Neuronal stem cell (in vitro differentiated cells): ENCODE results near the gene VWA1.
A peak's percentile ranks its signal among the peaks of the same experiment; 100 is the strongest.

Experiments
- DNase-seq: peaks from one replicate; pipeline ENCODE4 v3.0.0-alpha.2; 2013; ENCODE audit warnings: low spot score
- H2AFZ ChIP-seq: one replicate; pipeline ENCODE4 v1.6.1; 2013; ENCODE audit warnings: mild to moderate bottlenecking, low read length, inconsistent platforms
- H2AK5ac ChIP-seq: 2 replicates; pipeline ENCODE4 v1.6.1; 2013; ENCODE audit warnings: low read depth, mild to moderate bottlenecking, inconsistent platforms, low read length, moderate library complexity, mixed read lengths
- H2BK120ac ChIP-seq: 2 replicates; pipeline ENCODE4 v1.6.1; 2013; ENCODE audit warnings: low read depth, mild to moderate bottlenecking, inconsistent platforms, low read length, moderate library complexity, mixed read lengths
- H2BK12ac ChIP-seq: one replicate; pipeline ENCODE4 v1.6.1; 2013; ENCODE audit warnings: low read length, inconsistent platforms
- H2BK15ac ChIP-seq: 2 replicates; pipeline ENCODE4 v1.6.1; 2013; ENCODE audit warnings: mild to moderate bottlenecking, low read length, inconsistent platforms, mixed read lengths
- H2BK5ac ChIP-seq: one replicate; pipeline ENCODE4 v1.6.1; 2013; ENCODE audit warnings: inconsistent platforms, mild to moderate bottlenecking, low read length, moderate library complexity
- H3K14ac ChIP-seq: one replicate; pipeline ENCODE4 v1.6.1; 2013; ENCODE audit warnings: low read length, inconsistent platforms
- H3K18ac ChIP-seq: 2 replicates; pipeline ENCODE4 v1.6.1; 2013; ENCODE audit warnings: low read length, inconsistent platforms
- H3K23ac ChIP-seq: 2 replicates; pipeline ENCODE4 v1.6.1; 2013; ENCODE audit warnings: low read depth, mild to moderate bottlenecking, mixed read lengths, low read length, inconsistent platforms; ENCODE audit not compliant: poor library complexity
- H3K27ac ChIP-seq: replicated peaks from 3 replicates; pipeline ENCODE4 v1.5.1; 2013; ENCODE audit warnings: low read length, inconsistent platforms
- H3K27me3 ChIP-seq, 3 experiments: 2 replicates each; pipeline ENCODE4 v1.6.1; 2013; ENCODE audit warnings: low read length in 3 of 3, mild to moderate bottlenecking in 2 of 3, inconsistent platforms in 1 of 3, low read depth in 1 of 3, mixed read lengths in 1 of 3, moderate library complexity in 1 of 3; ENCODE audit not compliant: control insufficient read depth in 3 of 3, insufficient read depth in 3 of 3
- H3K36me3 ChIP-seq, 2 donors: replicated peaks in 1 of 2; 2 replicates each; pipeline ENCODE4 v1.6.1; 2013; ENCODE audit warnings: low read length in 2 of 2; ENCODE audit not compliant: control insufficient read depth in 2 of 2, insufficient read depth in 2 of 2
- H3K4ac ChIP-seq: 2 replicates; pipeline ENCODE4 v1.6.1; 2013; ENCODE audit warnings: inconsistent platforms, mild to moderate bottlenecking, low read length, moderate library complexity
- H3K4me1 ChIP-seq, 2 donors: 1 replicate in 1 of 2; 2 replicates in 1 of 2; pipeline ENCODE4 v1.6.1; 2013; ENCODE audit warnings: low read length in 2 of 2, low read depth in 1 of 2; ENCODE audit not compliant: control insufficient read depth in 2 of 2, insufficient read depth in 1 of 2
- H3K4me2 ChIP-seq: one replicate; pipeline ENCODE4 v1.6.1; 2013; ENCODE audit warnings: mild to moderate bottlenecking, low read length, inconsistent platforms; ENCODE audit not compliant: insufficient read depth, poor library complexity, severe bottlenecking
- H3K4me3 ChIP-seq, 2 donors: 2 replicates each; pipeline ENCODE4 v1.5.1; 2013; ENCODE audit warnings: low read length in 2 of 2, mild to moderate bottlenecking in 2 of 2, inconsistent platforms in 1 of 2, moderate library complexity in 1 of 2
- H3K79me1 ChIP-seq: one replicate; pipeline ENCODE4 v1.6.1; 2013; ENCODE audit warnings: low read depth, mild to moderate bottlenecking, inconsistent platforms, low read length, moderate library complexity
- H3K9ac ChIP-seq: one replicate; pipeline ENCODE4 v1.6.1; 2013; ENCODE audit warnings: mild to moderate bottlenecking, low read depth, low read length, inconsistent platforms; ENCODE audit not compliant: poor library complexity
- H3K9me3 ChIP-seq, 2 donors: replicated peaks in 1 of 2; 2 replicates each; pipeline versions ENCODE3 to v1.6.1; 2013; ENCODE audit warnings: low read length in 2 of 2, mild to moderate bottlenecking in 2 of 2, inconsistent platforms in 1 of 2, low read depth in 1 of 2, mixed read lengths in 1 of 2, moderate library complexity in 1 of 2; ENCODE audit not compliant: control insufficient read depth in 2 of 2, insufficient read depth in 1 of 2
- H4K8ac ChIP-seq: one replicate; pipeline ENCODE4 v1.6.1; 2013; ENCODE audit warnings: low read depth, mild to moderate bottlenecking, inconsistent platforms, low read length, moderate library complexity
- H4K91ac ChIP-seq: one replicate; pipeline ENCODE4 v1.6.1; 2013; ENCODE audit warnings: low read length, low read depth, mild to moderate bottlenecking, inconsistent platforms; ENCODE audit not compliant: poor library complexity
- WGBS, 2 donors: extraction: QIAGEN DNeasy Blood & Tissue Kit; methylation state at CpG; one replicate each; pipeline ENCODE4 v1.1.7; 2013; ENCODE audit warnings: missing lambda C conversion rate in 2 of 2, mixed read lengths in 1 of 2; ENCODE audit not compliant: insufficient read length in 2 of 2, insufficient replicate concordance in 1 of 2; ENCODE audit errors: extremely low coverage in 2 of 2; 5-methylcytosine and 5-hydroxymethylcytosine counted together

The VWA1 gene

DNA sequence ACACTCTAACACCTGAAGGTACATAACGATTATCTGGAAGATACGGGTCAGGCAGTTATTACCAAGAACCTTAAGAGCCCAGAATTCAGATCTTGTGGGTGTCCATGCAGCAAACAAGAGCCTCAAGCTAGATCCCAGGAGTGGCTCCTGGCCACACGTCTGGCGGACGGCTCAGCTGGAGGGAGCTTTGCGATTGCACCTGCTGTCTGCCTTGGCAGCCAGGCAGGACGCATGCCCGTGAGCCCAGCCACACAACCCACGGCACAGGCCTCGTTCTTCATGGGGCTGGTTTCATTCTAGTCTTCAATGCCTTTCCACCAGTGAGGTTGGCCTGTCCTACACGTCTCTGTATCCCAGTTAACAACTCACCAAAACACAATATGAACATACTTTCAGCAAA, 42.1 kb upstream of the VWA1 start:
- Histone ChIP-seq H4K8ac (no peak overlapping the region), H3K4ac (no peak overlapping the region), H3K27ac (no peak overlapping the region), H4K91ac (no peak overlapping the region), H2BK12ac (no peak overlapping the region), H3K14ac (no peak overlapping the region), H3K23ac (no peak overlapping the region), H3K79me1 (peaks cover 13% of the 10 kb centered on the region), H3K4me1 (peaks cover 6% of the 10 kb centered on the region in 2 donors), H3K9ac (peak overlapping the region; percentile 7), H3K4me2 (no peak overlapping the region), H3K9me3 (peaks cover 0 to 5% of the 10 kb centered on the region in 2 donors), H2BK15ac (no peak overlapping the region), H3K27me3 (no peaks in the 10 kb centered on the region), H2BK120ac (no peak overlapping the region), H3K4me3 (no peak overlapping the region), H2AK5ac (no peak overlapping the region), H3K18ac (no peak overlapping the region), H2BK5ac (no peak overlapping the region), H2AFZ (no peak overlapping the region), H3K36me3 (peaks cover 57 to 97% of the 10 kb centered on the region in 2 donors)
- no peak for DNase-seq
- no CpG with 5 or more reads among the region's 11 CpGs for WGBS, 2 donors

- peaks cover 18% of the 10 kb centered on the region for H3K79me1 ChIP-seq
- H3K14ac ChIP-seq, result no peak overlapping the region
- peaks cover 57 to 91% of the 10 kb centered on the region in 2 donors for H3K36me3 ChIP-seq
- H2BK5ac ChIP-seq, result no peak overlapping the region
- H3K27ac ChIP-seq, result no peak overlapping the region
- no peak overlapping the region for H3K4me3 ChIP-seq
- no peak overlapping the region for H2BK15ac ChIP-seq
- H2BK120ac ChIP-seq, result no peak overlapping the region
- no peak overlapping the region for H2AK5ac ChIP-seq
- no peak overlapping the region for H4K8ac ChIP-seq
- no peak overlapping the region for H3K9ac ChIP-seq
- H3K27me3 ChIP-seq, result no peaks in the 10 kb centered on the region
- H3K4me1 ChIP-seq, result peaks cover 6 to 7% of the 10 kb centered on the region in 2 donors
- H2BK12ac ChIP-seq, result no peak overlapping the region
- no CpG with 5 or more reads among the region's 7 CpGs for WGBS, 2 donors
- no peak for DNase-seq
- H3K9me3 ChIP-seq, result peaks cover 0 to 5% of the 10 kb centered on the region in 2 donors
- no peak overlapping the region for H3K23ac ChIP-seq
- no peak overlapping the region for H2AFZ ChIP-seq
- no peak overlapping the region for H3K18ac ChIP-seq
- H3K4ac ChIP-seq, result no peak overlapping the region
- no peak overlapping the region for H4K91ac ChIP-seq
- H3K4me2 ChIP-seq, result no peak overlapping the region
Measured at GRCh38 chr1:1394116-1394515, 41.4 kb upstream of the VWA1 start.

DNA sequence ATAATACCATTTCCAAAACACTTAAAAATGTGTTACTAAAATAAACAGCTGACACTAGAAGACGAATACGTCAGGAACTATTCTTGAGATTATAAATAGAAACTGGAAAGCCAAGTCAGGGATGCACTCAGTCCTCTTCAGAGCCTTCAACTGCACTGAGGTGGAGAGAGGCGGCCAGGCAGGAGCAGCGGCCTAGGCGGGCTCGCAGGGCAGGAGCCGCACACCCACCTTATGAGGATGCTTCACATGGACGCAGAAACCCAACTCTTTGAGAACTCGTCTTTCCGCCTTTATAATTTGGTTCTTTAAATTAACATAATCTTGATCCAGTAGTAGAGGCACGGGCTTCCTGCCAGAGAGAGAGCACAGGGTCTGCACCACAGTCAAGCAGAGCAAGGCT, 40.3 kb upstream of the VWA1 start:
- Histone ChIP-seq H3K23ac (no peak overlapping the region), H2BK12ac (no peak overlapping the region), H3K36me3 (peaks cover 49 to 81% of the 10 kb centered on the region in 2 donors), H3K27me3 (no peaks in the 10 kb centered on the region), H3K4me2 (no peak overlapping the region), H2BK120ac (no peak overlapping the region), H4K91ac (no peak overlapping the region), H3K9ac (no peak overlapping the region), H3K79me1 (peaks cover 25% of the 10 kb centered on the region), H4K8ac (no peak overlapping the region), H3K14ac (no peak overlapping the region), H3K4me3 (no peak overlapping the region), H3K27ac (no peak overlapping the region), H2BK15ac (no peak overlapping the region), H2AK5ac (no peak overlapping the region), H3K4ac (no peak overlapping the region), H3K9me3 (peaks cover 0 to 4% of the 10 kb centered on the region in 2 donors), H2AFZ (no peak overlapping the region), H2BK5ac (no peak overlapping the region), H3K18ac (no peak overlapping the region), H3K4me1 (peaks cover 7 to 11% of the 10 kb centered on the region in 2 donors)
- DNase-seq, result no peak
- WGBS, 2 donors, result no CpG with 5 or more reads among the region's 11 CpGs

DNA sequence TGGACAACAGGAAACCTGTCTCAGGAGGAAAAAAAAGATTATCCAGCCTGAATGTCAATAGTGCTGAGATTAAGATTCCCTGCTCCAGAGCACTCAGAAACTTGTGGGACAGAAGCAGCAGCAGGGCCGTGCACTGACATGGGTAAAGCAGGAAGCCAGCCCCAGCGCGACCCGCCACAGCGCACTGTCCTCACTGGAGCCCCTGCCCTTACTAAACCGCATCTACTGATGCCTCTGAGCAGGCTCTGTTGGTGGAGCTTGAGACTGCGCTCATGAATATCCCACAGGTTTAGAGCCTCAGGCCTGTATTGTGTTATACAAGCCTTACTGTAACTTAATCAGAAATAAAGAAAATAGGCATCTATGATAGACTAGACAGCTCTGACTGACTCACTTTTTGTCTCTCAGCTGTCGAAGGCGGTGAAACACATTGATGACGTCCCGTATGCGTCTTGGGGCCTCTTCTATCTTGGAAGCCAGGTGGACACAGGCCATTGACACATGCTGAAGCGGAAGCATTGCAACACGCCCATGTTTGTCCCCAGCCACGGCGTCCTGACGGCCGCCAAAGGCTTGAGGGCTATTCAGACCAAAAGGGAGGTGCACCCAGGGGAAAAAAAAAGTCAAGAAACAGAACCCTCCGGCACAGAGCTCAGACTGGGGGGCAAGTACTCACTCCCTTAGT, 37.5 kb upstream of the VWA1 start:
- Histone ChIP-seq H2BK12ac (no peak overlapping the region), H2BK5ac (no peak overlapping the region), H2BK120ac (no peak overlapping the region), H3K18ac (no peak overlapping the region), H3K4me1 (peaks cover 11 to 14% of the 10 kb centered on the region in 2 donors), H3K9me3 (peaks cover 0 to 3% of the 10 kb centered on the region in 2 donors), H3K4ac (no peak overlapping the region), H3K9ac (peak overlapping the region; percentile 100), H3K36me3 (peaks cover 50 to 81% of the 10 kb centered on the region in 2 donors), H2BK15ac (no peak overlapping the region), H3K4me3 (peak overlapping the region; percentile 84 to 98), H3K27me3 (no peaks in the 10 kb centered on the region), H4K8ac (no peak overlapping the region), H3K79me1 (peaks cover 25% of the 10 kb centered on the region), H2AK5ac (peak overlapping the region; percentile 98), H3K4me2 (peak overlapping the region; percentile 90), H2AFZ (no peak overlapping the region), H3K23ac (no peak overlapping the region), H4K91ac (no peak overlapping the region), H3K27ac (no peak overlapping the region), H3K14ac (no peak overlapping the region)
- no CpG with 5 or more reads among the region's 19 CpGs for WGBS, 2 donors
- no peak for DNase-seq
